HT1080 (cell line): Measurements from ENCODE around the gene SURF1. TPM values are rescaled to one million over a fixed set of nuclear protein-coding genes. Genes with fewer than 3 reads are reported as not detected.
A peak's percentile ranks its signal among the peaks of the same experiment; 100 is the strongest.
"Not testable (repeated sequence)": the region's sequence is repeated elsewhere in the genome, so short reads cannot be mapped to it uniquely, and the experiment has no call there.

ENCODE experiments used
- DNase-seq: peaks from one replicate; pipeline ENCODE4 v3.0.0-alpha.2; 2015; ENCODE audit warnings: low read depth
- small RNA-seq: library from RNA; depleted of rRNA; stranded (forward); fragments of <200 nt; gene quantifications from one replicate; pipeline ENCODE3, GENCODE V24; 2014
- total RNA-seq: library from RNA; depleted of rRNA; stranded (reverse); fragments of >200 nt; shearing (Covaris generic); gene quantifications from 2 replicates; pipeline ENCODE4 v1.2.3, GENCODE V29; 2014; rRNA removed

SURF1 gene
- total RNA-seq, 1 experiment from 2014 or later, result 35.3 TPM

DNA sequence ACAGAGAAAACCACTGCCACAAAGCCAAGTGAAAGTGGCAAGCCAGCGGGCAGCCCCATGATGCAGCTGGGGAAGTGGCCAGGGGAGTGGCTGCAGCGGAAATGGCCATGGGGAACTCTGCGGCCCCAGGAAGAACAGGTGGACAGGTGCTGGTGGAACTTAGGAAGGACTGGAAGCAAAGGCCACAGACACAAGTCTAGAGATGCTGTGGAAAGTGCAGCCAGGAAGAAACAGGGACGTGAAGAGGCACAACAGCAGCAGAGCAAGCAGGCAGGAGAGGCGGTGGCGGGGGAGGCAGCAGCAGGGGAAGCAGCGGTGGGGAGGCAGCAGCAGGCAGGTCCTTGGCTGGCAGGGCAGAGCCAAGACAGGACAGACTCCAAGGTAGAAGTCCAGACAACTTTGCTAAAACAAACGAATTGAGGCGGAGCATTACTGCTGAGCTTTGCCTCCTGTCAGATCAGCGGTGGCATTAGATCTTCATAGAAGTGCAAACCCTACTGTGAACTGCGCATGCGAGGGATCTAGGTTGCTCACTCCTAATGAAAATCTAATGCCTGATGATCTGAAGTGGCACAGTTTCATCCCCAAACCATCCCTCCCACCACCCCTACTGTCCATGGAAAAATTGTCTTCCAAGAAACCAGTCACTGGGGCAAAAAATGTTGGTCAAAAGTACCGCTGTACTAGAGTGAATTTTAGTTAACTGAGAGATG, 32.1 kb downstream of the SURF1 start:
- DNase-seq, result no peak

DNA sequence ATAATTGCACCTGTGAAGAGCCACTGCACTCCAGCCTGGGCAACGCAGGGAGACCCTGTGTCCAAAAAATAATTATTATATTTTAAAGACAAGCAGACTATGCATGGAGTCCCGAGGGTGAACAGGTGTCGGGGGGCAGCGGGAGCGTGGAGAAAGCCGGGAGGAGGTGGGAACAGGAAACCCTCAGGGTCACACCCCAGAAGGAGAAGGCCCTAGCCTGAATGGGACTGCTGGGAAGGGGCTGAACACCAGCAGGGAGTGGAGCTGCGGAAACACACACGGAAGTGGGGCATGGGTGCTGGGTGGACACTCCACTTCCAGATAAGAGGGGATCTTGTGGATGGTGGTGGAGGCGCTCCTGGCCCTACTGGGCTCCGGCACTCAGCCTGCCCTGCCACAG, 33.1 kb downstream of the SURF1 start:
- DNase-seq, result no peak

DNA sequence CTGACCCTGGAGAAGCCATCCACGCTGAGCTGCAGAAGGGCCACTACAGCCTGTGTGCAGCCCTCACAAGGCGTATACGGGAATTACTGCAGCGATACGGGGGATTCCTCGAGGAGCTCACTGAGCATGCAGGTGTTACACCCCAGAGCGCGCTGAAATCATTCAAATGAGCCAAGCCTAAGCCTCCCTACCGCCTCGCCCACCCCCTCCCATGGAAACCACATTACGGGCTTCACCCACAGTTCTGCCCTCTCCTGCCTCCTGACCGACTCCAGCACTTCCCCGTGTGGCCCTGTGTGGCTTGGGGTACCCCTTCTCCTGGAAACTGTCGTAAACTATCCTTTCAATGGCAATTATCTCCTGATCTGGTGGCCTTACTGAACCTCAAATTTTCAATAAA, 33.6 kb downstream of the SURF1 start:
- DNase-seq, result no peak

DNA sequence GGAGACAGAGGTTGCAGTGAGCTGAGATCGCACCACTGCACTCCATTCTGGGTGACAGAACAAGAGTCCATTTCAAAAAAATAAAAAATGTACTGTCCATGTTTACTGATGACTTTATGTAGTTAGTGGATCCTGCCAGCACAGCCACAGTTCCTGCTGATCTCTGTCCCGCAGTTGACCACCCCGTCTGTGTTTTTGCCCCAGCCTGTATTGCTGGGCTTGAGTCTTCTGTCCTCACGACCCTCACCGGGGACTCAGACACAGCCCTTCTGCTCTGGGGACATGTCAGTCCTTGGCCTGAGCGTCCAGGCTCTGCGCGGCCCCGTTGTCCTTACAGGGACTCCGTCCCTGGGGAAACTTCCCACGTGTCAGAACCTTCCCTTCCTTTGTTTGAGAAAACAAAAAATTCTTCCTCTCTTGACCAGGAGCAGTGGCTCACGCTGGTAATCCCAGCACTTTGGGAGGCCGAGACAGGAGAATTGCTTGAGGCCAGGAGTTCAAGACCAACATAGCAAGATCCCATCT, 34.8 kb downstream of the SURF1 start:
- no peak for DNase-seq

DNA sequence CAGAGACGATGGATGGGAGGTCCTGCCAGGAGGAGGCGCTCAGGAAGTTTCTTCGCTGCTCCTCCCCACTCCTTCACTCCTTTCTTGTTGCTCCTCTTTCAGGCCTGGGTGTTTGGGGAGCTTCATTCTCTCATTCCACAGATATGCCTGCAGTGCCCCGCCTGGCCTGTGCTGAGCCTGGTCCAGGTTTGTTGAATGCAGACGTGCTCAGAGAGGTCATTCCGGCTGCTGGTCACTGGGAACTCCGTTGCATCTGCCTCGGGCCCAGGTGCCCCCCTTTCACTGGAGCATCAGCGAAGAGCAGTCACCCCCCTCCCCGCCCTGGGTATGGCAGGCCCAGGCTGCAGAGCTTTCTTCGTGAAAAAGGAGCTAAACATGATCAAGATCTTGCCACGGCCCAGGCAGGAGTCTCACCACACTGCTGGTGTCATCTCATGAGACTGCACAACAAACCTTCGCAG, 35.8 kb downstream of the SURF1 start:
- no peak for DNase-seq

DNA sequence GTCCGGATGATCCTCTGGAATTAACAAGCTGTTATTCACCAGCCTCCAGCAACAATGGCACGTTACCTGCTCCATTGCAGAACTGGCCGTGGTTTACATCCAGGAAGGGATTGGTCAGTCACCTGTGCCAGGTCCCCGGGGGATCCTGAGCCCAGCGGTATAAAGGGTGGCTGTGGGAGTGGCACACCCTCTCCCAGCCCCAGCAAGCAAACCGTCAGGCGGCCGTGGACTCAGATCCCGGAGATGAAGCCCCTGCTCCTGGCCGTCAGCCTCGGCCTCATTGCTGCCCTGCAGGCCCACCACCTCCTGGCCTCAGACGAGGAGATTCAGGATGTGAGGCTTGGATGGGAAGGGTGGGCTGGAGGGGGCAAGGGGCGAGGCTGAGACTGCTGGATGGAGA, 38.7 kb downstream of the SURF1 start:
- not testable (repeated sequence) for DNase-seq

DNA sequence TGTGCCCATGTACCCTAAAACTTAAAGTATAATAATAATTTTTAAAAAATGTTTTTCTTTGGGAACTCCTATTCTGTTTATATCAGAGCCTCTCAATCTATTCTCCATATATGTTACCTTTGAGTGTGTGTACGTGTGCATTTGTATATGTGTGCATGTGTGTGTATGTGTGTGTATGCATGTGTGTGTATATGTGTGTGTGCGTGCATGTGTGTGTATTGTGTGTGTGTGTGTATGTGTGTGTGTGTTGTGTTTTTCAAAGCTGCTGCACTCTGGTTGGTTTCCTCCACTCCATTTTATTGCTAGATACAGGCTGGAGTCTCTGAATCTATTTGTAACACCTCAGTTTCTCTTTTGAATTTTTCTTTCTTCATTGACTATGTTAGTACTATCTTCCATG, 40.3 kb downstream of the SURF1 start:
- DNase-seq, result no peak

DNA sequence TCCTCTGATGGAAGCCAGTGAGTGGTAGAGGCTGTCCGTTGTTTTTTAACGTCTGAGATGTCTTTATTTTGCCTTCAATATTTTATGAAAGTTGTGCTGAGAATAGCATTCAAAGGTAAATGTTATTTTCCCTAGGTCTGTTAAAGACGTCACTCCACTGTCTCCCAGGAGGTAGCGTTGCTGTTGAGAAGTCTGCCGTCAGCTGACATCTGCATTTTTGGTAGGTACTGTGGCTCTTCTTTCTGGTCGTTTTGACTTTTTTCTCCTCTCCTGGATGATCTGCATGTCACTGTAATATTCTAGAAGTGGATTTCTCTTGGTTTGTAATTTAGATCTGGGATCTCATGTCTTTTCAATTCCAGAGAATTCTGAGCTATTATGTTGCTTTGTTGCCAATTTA, 46.7 kb downstream of the SURF1 start:
- no peak for DNase-seq

DNA sequence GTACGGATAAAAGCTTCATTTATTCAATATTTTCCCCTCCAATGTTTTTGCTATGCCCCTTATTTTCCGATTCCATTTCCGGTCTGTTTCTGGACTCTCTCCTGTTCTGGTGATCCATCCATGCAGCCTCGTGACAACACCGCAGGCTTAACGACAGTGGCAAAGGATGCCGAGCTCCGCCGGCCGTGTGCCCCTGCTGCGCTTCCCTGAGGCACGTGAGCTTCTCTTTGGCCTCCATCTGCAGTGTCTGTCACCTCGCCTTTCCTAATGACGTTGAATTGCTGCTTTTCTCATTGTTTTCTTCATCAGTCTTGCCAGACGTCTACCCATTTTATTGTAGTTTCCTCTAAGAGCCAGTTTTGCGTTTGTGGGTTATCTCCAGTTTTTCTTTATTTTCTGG, 49.0 kb downstream of the SURF1 start:
- DNase-seq, result no peak

DNA sequence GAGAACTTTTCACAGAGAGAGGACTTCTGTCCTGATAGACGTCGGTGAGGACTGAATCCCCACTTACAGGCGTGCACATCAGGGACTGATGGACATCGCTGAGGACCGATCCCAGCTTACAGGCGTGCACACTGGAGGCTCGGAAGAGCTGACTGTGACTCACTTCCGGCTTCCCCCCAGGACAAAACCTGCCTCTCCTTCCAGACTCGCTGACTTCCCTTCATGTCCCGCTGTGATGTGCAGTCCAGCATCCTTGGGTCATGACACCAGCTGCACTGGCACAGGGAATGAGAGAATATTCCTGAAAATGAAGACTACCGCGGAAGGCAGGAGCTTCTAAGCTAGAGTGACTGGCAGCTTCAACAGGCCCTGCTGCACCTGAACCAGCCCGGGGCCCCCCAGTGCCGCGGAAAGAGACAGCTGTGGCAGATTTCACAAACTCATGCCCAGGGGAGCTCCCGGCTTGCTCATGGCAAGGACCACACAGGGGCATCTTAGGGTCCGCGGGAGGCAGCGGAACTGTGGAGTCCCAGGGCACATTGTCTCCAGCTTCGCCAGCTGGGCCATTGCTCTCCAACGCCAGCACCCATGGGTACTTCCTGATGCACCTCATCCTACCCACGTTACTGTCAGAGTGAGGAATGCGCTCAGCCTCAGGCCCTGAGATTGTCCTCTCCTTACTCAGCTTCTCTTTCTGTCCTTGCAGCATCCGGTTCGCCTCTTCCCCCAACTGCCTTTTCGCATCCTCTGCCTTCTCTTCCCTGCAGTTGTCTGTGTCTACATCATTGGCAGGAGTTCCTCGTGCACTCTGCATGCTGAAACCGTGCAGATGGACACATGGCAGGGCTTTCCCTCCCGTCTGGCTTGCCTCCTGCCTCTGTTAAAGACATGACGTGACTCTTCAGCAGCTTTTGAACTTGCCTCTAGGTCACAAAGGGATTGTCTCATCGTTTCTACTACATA, 49.8 kb downstream of the SURF1 start:
- peak; percentile 62 for DNase-seq

DNA sequence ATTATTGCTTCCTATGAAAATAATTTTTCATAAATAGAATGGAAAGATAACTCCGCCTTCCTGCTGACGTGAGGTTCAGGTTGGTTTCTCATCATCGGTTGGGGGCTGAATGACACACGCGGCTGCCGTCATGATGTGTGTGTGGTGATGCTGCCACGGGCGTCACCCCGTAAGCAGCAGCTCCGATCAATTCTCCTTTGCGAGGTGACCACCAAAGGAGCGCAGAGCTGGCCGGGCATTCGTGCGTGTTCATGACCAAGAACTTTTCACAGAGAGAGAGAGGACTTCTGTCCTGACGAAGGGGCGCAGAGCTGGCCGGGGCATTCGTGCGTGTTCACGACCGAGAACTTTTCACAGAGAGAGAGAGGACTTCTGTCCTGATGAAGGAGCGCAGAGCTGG, 50.6 kb downstream of the SURF1 start:
- DNase-seq, result no peak

DNA sequence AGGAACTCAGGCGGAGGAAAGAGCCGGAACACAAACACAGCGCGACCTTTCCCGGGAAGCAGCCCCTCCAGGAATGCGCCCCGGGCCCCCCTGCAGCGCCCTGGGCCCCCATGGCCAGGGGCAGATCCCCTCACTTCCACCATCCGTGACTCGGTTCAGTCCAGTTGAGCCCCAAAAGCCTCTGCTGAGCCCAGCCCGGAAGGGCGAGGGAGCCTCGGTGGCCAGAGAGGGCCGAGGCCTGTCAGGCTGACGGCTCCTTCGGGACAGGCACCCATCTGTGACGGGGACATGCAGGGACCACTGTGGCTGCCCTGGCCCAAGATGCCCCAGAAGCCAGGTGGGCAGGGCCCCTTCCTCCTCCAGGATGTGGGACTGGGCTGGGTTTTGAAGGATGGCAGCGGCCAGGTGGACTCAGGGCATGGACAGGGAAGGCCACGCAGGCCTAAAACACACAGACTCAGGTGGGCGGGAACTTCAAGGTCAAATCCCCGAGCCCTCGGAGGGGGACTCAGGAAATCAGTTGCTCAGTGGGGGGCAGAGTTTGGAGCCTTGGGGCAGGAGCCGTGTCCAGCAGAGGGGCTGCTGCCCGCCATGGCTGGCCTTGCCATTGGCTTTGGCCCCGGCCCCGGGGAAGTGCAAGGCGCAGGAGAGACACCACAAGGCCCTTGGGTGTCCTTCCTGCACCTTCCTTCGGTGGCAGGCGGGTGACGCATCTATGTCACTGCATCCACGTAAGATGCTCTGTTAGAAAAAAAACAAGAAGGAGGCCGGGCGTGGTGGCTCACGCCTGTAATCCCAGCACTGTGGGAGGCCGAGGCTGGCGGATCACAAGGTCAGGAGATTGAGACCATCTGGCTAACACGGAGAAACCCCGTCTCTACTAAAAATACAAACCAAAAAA, 51.6 kb downstream of the SURF1 start:
- DNase-seq, result no peak

DNA sequence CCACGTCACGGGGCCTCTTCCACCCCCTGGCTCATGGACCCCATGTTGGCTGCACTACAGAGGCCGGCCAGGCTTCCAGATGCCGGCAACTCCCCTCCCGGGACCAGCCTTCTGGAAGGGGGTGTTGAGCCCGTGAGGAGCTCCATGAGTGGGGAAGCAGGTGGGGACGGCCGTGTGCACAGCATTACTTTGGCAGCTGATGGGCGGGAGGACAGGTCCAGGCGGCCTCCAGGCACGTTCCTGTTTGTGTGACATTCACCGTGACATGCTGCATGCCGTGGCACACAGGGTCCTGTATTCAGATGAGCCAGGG, 52.2 kb downstream of the SURF1 start:
- DNase-seq, result no peak

DNA sequence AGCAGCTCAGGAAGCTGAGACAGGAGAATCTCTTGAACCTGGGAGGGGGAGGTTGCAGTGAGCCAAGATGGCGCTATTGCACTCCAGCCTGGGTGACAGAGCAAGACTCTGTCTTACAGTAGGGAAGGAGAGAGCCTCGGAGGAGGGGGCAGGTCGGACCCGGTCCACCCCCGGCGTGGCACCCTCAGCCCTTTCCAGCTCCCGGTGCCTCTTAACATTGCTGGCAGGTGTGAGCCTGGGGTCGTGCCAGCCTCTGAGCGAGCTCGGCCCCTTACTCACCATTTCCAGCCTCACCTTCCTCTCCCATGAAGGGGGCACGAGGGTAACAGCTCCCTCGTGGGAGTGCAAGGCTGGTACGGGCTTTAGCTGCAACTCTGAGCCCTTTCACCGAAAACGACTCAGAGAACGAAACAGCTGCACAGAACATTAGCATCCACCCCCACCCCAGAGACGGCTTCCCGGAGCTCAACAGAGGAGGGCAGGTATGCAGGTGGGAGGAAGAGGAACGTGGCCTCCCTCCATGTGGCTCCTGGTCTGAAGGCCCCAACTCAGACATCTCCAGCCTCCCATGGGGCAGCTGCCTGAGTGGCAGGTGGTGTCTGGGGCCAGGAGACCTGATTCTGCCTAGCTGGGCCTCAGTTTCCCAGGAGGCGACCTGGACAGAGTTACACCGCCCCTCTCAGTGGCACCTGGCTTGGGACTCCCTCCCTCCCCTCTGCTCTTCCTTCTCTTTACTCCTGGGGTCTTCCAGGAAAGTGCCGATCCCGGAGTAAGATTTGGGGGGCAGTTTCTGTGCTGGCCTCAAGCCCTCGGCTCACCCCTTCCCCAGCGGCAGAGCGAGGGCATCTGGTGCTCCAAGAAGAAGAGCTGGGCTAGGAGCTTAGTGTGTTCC, 52.8 kb downstream of the SURF1 start:
- DNase-seq, result no peak

Small RNAs within 50 kb of the gene (small RNA-seq; reads per million reads assigned to genes)
- gene RF00019, result not detected
- not detected for gene SNORD24
- gene SNORD36A, result not detected
- gene SNORD36B, result not detected
- gene SNORD36C, result not detected

Other genes with a start within 250 kb of the SURF1 start
- gene RALGDS, start 235.2 kb downstream of the SURF1 start, total RNA-seq, result 20.9 and 23.4 TPM in 2 replicates
- 0.13 and 0.21 TPM in 2 replicates for gene GBGT1, start 192.6 kb downstream of the SURF1 start, total RNA-seq
- gene OBP2B, start 147.2 kb downstream of the SURF1 start, total RNA-seq, result not detected in 2 replicates
- gene ABO, start 81.3 kb downstream of the SURF1 start, total RNA-seq, result not detected in 2 replicates
- 25.1 and 36.1 TPM in 2 replicates for gene SURF6, start 20.3 kb downstream of the SURF1 start, total RNA-seq
- 26.4 and 33.4 TPM in 2 replicates for gene MED22, start 8.4 kb downstream of the SURF1 start, total RNA-seq
- 2,307 and 2,771 TPM in 2 replicates for gene RPL7A, start 8.3 kb downstream of the SURF1 start, total RNA-seq
- gene SURF2, start 63 bp upstream of the SURF1 start, total RNA-seq, result 92.7 and 110 TPM in 2 replicates
- gene SURF4, start 19.6 kb upstream of the SURF1 start, total RNA-seq, result 220 and 286 TPM in 2 replicates
- not detected in 2 replicates for gene STKLD1, start 19.9 kb upstream of the SURF1 start, total RNA-seq
- 28.8 and 31.6 TPM in 2 replicates for gene REXO4, start 61.5 kb upstream of the SURF1 start, total RNA-seq
- 0.07 and 0.19 TPM in 2 replicates for gene ADAMTS13, start 65.9 kb upstream of the SURF1 start, total RNA-seq
- 0.37 and 1.1 TPM in 2 replicates for gene CACFD1, start 103.5 kb upstream of the SURF1 start, total RNA-seq
- 2.3 and 2.4 TPM in 2 replicates for gene SLC2A6, start 122.6 kb upstream of the SURF1 start, total RNA-seq
- not detected in 2 replicates for gene MYMK, start 168.5 kb upstream of the SURF1 start, total RNA-seq
- gene ADAMTSL2, start 178.2 kb upstream of the SURF1 start, total RNA-seq, result not detected in 2 replicates